GM18498 (cell line): ENCODE data around the gene PCDH11X.
"Not testable (repeated sequence)": the region's sequence is repeated elsewhere in the genome, so short reads cannot be mapped to it uniquely, and the experiment has no call there.

Experiments used
- ATAC-seq: cut with Tn5 transposase; IDR thresholded peaks from one replicate; pipeline ENCODE4 v1.9.1; 2021; ENCODE audit warnings: mild to moderate bottlenecking, moderate library complexity; ENCODE audit not compliant: unreplicated experiment

PCDH11X gene

DNA sequence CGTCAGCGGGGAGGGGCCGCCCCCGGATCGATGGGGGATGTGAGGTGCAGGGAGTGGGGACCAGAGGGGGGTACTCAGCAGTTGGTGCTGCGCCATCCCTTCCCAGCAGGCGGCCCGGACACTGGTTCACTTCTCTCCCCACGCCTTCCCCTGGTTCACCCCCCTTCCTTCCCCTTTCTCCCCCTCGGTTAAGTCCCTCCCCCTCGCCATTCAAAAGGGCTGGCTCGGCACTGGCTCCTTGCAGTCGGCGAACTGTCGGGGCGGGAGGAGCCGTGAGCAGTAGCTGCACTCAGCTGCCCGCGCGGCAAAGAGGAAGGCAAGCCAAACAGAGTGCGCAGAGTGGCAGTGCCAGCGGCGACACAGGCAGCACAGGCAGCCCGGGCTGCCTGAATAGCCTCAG, at the start of gene PCDH11X:
Gene PCDH11X, plus strand, starts transcription at position 241 of the 400 bp plus-strand sequence. CDS start 56,130 bp downstream, outside the sequence.
- not testable (repeated sequence) for ATAC-seq

- ATAC-seq = not testable (repeated sequence)
Measured at GRCh38 chrX:91747446-91747845, 31.7 kb upstream of the PCDH11X start.

- ATAC-seq = not testable (repeated sequence)
Measured at GRCh38 chrX:91753022-91753421, 26.2 kb upstream of the PCDH11X start.

DNA sequence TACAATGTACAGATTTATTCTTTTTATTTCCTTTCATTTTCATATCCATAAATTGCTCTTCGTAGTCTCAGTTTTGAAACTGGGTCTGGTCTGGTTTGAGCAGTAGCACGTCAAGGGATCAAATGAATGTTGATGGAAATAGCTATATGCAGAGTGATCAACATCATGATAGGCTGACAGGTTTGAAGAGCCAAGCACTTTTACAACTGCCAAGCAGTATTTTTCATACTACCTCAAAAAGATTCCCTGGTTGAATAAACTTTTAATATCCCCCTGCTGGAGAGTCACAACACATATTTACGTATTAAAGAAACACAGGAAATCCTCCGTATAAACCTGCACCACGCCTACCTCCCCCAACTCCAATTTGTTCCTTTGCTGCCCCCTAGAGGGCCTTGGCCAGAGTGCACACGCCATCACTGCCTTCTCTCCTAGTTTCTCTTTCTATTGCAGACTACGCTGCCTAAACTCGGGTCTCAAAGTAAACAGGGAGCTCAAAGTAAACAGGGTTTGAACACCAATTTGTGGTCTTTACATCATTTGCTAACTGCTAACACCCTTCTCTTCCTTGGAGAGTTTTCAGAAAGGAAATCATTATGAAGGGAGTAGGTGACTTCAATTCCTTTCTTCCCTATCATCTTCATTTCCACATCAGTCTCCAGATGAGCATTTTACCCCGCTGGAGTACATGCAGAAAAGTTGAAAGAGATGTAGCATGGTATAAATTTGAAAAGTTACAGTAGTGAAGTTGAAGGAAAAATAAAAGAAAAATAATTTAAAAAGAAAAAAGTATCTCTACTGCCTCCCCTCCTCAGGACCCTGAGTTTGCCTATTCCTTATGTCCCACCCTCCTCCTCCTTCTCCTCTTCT, 8.3 kb upstream of the PCDH11X start:
- peak; percentile 100 for ATAC-seq

DNA sequence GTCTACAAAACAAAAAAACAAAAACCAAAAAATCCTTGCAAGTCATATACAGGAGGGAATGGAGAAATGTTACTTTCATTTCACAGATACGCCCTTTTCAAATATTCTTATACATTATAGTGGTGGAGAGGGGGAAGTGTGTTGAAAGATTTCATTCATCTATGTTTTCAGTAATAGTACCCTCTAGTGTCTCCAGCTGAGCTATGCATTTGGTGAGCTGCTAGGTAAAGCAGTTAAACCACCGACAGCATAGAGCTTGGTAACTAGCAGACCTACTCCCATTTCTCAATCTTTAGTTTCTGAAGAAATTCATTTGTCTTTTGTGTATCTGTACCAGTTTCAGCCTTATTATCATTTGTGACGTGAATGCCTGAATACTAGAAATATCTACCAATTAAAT, 5.2 kb upstream of the PCDH11X start:
- not testable (repeated sequence) for ATAC-seq

DNA sequence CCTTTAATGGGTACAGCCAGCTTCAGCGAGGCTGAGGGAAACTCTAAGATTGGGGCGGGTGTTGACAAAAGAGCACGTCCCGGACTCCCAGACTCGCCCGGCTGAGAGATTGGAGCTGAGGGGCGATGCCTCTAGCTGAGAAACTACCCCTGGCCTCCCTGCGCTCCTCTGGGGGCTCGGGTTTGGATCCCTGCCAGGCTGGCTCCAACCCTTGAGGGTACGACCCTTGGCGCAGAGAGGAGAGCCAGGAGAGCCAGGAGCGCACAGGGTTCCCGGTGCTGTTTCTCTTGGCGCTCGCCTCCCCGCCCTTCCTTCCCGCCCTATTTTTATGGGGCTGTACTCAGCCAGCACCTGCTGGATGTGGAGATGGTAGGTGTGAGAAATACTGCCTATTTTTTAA, 833 bp downstream of the PCDH11X start:
- ATAC-seq = not testable (repeated sequence)

- ATAC-seq = not testable (repeated sequence)
Measured at GRCh38 chrX:91780698-91781097, 1.5 kb downstream of the PCDH11X start.

- ATAC-seq = not testable (repeated sequence)
Measured at GRCh38 chrX:91781553-91782298, 2.6 kb downstream of the PCDH11X start.

GRCh38 chrX:91782825-91783224, 3.6 kb downstream of the PCDH11X start:
- ATAC-seq = not testable (repeated sequence)

DNA sequence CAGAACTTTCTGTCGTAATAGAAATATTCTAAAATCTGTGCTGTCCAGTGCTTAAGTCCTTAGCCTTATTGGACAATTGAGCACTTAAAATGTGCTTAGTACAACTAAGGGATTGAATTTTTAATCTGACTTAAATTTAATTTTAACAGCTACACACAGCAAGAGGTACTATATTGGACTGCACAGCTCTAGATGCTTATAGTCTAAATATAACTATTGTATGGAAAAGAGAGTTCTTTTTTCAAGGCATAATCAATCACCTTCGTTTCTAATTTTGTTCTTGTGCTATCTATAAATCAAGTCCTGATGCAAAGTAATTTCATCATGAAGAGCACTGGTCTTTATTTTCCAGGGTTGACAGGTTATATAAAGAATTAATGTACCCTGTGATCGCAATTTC, 38.4 kb downstream of the PCDH11X start:
- not testable (repeated sequence) for ATAC-seq

GRCh38 chrX:91825321-91825720, 46.1 kb downstream of the PCDH11X start:
- not testable (repeated sequence) for ATAC-seq
